IPS-NIHi7 (cell line): Measurements from ENCODE around the gene ATP2B2.

Source experiments
- DNase-seq: peaks from one replicate; pipeline ENCODE4 v3.0.0; 2012; ENCODE audit warnings: mixed read lengths; ENCODE audit errors: extremely low spot score

ATP2B2 gene

DNA sequence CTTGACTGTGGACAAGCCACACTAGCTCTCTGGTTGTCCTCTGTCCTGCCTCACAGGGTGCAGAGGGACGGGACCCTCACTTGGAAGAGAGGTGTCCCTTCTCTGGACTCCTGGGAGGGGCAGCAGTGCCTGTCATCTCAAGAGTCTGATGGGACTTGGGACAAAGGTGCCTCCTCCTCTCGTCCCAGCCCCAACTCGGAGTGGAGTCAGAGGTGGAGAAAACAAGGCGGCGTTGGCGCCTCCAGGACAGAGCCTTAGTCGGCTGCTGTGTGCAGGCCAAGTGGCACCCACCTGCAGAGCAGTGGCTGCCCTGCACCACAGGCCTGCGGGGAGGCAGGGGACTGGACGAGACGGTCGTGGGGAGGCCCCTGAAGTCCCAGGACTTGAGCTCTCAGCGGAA, 175.1 kb downstream of the ATP2B2 start:
- no peak for DNase-seq

DNA sequence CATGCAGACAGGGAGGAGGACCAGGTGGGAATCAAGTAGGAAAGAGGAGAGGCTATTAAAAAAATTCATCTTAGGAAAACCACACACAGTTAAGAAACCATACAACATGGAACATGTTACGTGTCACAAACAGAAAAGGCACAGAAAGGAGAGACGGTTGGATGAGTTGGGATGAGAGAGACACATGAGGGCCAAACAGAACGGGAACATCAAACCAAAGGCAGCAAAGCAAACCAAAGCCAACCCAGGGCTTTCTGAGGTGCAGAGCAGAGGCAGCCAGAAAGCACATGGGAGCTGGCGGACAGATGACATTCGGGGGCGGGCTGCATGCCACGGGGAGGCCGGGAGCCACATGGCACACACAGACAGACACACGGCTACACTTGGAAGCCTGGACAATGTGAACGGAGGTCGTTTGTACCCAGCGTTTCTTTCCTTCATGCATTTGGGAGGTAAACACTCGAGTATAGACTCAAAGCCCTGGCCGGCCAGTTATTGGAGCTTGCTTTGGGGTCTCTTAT, 175.8 kb downstream of the ATP2B2 start:
- DNase-seq, result no peak

DNA sequence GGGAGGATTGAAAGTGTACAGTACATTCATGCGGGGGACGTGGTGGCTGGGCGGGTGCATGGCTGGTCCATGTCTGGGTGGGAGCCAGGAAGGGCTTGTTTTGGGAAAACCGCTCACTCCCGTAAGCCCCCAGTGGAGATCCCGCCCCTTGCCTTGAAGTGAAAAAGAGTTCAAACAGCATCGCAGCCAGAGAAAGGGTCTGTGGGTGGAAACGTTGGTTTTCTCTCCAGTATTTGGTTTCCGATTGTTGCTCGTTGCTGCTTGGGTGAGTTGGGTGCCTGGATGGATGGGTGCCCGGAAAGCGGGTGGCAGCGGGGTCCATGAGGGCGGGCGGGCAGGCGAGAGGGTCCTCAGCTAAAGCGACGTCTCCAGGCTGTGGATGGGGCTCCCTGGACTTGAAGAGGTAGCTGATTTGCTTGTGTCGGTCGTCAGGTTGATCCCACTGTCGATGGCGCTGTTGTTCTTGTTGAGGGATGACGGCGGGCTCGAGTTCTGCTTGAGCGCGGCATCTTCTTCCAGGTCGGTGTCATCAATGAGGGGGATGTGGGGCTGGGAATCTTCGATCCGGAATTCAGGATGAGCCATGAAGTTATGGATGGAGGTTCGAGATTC, 176.8 kb downstream of the ATP2B2 start:
- no peak for DNase-seq

DNA sequence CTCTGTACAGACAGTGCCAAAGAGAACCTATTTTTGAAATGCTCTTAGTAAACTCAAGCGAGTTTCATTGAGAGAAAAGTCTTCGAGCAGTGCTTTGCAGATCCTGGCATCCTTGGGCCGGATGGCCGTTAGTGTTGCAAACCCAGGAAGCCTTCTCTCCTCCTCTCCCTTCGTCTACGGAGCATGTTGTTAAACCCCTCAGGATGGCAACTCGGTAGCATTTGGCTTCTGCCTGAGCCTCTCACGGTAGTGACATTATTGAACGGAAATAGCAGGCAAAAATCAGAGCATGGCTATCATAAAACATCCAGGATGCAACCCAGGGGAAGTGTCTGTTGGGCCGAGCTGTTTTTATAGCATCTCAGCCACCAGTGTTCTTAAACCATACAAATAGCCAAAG, 177.8 kb downstream of the ATP2B2 start:
- DNase-seq, result no peak

DNA sequence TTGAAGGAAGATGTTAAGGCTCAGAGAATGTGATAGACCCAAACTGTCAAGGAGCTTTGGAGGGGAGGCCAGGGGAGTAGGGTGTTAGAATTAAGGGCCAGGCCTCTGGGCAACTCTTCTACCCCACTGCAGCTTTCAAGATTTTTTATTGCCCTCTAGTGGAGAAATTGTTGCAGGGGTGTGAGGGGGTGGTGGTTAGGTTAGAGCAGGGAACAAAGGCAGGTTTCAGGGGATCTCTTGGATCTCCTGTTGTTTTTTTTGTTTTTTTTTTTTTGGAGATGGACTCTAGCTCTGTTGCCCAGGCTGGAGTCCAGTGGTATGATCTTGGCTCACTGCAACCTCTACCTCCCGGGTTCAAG, 183.1 kb downstream of the ATP2B2 start:
- peak; percentile 53 for DNase-seq

DNA sequence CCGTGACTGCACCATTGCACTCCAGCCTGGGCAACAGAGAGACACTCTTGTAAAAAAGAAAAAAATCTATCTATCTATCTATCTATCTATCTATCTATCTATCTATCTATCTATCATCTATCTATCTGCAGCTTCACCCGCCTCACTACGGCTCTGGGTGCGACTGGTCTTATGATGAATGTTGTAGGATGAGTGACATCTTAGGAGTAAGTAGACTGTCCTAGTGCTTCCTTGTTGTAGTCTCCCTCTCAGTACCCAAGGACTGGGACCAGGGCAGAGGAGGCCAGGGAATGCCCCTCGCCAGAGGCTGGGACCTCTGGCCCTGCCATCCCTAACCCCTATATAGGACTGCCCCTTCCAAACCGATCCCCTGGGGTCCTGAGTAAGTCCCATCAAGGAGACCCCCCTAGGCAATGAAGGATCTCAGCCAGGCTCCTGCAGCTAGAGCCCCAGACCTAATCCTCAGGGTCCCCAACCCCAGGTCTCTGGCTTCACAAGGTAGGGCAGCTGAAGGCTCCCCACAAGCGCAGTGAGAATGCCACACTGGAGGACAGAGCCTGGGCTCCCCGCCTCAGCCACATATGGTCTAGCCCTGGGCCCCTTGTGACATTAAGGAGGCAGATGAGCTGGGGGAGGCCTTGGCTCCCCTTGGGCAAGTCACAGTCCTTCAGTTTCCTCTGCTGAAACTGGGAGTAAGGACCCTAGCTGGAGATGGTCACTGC, 183.6 kb downstream of the ATP2B2 start:
- DNase-seq, result no peak

DNA sequence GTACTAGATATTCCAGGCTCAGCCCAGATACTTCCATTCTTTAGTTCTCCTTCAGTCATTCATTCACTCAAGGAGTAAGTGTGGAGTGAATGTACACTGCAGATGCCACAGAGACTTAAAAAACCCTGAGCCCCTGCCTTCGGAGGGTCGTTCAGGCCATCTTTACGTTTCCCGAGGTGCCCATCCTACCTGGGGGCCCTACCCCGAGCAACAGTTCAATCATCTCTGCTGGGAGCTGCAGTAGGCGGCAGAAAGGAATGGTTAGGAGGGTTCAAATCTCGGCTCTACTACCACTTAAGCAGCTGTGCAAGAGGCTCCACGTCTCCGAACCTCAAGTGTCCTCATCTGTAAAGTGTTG, 185.1 kb downstream of the ATP2B2 start:
- DNase-seq, result no peak

DNA sequence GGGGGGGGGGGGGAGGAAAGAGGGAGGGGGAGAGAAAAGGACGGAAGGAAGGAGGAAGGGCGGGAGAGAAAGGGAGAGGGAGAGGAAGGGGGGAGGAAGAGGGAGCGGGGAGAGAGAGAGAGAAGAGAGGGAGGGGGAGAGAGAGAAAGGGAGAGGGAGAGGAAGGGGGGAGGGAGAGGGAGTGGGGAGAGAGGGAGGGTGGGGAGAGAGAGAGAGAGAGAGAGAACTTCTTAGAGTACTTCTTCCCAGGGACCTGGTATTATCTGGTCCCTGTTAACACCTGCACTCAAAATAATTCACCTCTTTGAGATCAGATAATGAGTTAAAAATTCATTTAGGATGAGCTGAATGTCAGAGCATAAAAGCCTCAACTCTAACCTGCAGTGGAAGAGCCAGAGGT, 185.6 kb downstream of the ATP2B2 start:
- no peak for DNase-seq

DNA sequence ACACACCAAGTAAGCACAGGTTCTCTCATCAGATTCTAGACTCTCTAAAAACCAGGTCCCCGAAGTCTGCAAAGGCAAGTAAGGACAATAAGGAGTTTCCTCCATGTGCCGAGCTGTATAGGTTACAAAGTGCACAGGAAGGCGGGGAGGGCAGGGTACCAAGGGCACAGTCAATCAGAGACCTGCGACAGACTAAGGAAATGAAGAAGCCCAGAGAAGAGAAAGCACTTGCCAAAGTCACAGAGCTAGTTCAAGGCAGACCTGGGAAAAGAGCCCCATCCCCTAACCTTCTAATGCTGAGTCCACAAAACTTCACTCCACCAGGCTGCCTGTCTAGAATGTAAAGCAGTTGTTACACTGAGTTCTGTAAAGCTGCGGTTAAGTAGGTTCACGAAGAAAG, 186.1 kb downstream of the ATP2B2 start:
- DNase-seq, result no peak

DNA sequence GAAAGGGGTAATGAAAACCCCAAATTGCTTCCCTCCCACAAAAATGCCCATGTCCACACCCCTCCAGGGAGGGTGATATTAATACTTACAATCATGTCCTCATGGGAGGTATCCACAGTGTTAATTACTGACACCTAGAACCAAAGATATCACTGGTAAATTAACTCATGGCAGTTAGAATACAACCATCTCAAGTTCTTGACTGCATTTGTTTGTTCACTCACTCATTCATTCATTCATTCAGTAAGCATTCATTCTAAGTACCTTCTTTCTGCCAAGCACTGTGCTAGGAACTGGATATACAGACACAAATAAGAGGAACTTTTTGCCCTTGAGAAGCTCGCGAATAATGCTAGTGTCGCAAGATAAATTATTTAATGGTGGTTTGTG, 187.4 kb downstream of the ATP2B2 start:
- DNase-seq, result no peak

DNA sequence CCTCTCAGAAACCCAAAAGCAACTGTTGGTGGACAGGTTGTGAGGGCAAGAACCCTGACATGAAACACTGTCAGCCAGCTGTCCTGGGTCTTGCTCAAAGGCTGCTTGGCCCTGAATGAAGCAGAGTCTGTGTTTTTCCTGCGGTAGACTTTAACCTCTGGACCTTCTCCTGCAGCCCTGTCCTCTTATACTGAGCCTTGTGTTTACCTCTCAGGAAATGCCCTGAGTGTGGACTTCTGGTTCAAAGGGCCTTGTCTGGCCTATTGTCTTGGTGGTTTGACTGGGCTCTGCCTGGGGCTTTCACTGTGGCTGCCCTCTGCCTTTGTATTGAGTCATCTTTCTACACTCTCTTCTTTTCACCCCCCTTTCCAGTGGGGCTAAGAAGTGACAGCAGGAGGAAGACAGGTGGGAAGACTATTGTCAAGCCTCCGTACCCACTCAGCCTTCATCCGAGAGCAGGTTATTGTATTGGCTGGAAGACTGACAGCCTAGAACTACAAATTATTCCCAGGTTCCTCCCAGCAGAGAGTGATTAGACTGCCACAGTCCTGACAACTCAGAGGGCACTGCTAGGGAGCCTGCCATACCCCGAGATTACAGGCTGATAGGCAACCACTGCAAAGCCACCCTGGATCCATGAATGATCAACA, 187.9 kb downstream of the ATP2B2 start:
- no peak for DNase-seq

DNA sequence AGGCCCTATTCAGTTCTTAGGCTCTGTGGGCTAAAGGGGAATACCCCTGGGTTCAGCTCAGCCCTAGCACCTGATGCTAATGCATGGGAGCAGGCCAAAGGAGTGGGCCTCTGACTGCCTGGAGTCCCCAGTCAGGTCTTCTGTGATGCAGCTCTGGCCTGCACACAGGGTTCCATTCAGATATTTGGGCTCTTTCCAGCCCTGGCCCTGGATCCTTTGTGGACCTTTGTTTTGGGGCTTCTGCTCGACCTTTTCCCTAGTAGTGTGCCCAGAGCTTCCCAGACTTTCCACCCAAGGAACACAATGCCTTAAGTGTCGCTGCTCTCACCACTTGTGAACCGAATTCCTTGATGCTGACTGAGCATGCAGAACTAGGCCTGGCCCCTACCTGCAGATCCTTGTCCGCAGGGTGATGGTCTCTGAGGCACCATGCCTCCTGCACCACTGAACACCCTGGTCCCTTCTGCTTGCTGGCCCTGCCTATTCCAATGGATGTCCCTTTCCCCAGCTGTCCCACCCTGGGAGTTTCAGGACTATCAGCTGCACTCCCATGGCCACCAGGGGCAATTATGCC, 189.5 kb downstream of the ATP2B2 start:
- DNase-seq, result no peak

DNA sequence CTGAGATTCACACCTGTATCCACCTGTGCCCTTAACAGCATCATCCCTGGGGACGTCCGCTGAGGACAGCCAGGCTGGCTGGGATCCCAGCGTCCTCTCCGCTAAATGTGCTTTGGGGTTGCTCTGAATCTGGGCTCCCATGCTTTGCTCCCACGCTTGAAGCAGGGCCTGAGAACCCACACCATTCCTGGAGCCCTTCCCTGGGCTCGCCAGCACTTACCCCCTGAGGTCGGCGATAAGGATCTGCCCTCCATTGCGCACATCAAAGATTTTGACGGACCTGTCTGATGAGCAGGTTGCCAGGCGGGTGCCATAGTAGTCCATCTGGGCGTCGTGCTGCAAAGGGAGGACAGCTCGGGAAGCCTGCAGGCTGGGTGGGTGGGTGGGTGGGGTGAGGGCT, 190.3 kb downstream of the ATP2B2 start:
- DNase-seq, result no peak

DNA sequence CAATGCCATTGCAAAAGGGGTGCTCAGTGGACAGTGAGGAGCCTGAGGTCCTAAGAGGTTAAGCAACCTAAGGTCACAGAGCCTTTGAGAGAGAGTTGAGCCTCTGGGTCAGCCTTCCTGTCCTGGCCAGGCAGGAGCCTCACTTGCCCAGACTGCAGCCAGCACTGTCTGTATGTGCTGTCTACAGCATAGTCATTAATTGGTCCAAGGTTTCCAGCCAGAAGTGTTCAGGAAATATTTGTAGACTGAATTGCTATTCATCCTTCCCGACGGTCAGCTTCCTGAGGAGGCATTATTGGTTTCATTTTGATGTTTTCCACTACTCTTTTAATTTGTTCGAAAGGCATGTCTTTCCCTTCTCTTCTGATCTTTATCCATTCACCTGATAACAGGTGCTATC, 192.5 kb downstream of the ATP2B2 start:
- no peak for DNase-seq

DNA sequence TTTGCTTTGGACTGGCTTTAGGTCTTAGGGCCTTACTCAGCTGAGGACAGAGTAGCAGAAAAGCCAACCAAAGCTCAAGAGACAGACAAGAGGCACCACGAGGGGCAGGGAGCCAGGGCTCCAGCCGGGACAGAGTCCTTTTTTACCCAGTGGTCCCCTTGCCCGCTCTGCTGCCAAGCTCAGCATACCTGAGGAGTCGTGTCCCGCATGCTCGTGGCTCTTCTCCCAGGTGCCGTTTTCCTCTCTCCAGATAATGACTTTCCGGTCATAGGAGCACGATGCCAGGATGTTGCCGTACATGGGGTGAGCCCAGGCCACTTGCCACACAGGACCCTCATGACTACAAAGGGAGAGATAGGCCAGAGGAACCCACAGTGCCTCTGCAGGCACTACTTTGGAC, 193.0 kb downstream of the ATP2B2 start:
- no peak for DNase-seq

DNA sequence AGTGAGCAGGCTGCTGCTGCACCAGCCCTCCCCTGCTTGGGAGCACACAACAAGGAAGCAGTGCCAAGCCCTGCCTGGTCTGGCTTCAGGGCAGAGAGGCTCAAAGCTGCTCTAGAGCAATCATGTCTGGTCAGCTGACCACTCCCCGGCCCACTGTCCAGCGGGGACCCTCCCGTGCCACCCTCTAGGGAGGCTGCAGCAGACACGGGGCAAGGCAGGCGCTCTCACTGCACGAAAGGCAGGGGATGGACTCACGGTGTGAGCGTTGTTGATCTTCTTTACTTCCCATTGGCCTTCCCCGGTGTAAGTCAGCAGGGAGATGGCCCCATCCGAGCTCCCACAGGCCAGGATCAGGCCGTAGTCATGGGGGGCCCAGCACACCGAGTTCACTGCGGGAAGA, 193.7 kb downstream of the ATP2B2 start:
- DNase-seq, result no peak

DNA sequence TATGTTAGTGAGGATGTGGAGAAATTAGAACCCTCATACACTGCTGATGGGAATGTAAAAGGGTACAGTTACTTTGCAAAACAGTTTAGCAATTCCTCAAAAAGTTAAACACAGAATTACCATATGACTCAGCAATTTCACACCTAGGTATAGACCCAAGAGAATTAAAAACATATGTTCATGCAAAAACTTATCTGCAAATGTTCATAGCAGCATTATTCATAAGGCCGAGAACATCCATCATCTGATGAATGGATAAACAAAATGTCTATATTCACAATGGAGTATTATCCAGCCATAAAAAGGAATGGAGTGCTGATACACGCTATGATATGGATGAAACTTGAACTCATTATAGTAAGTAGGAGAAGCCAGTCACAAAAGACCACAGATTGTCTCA, 194.8 kb downstream of the ATP2B2 start:
- no peak for DNase-seq

DNA sequence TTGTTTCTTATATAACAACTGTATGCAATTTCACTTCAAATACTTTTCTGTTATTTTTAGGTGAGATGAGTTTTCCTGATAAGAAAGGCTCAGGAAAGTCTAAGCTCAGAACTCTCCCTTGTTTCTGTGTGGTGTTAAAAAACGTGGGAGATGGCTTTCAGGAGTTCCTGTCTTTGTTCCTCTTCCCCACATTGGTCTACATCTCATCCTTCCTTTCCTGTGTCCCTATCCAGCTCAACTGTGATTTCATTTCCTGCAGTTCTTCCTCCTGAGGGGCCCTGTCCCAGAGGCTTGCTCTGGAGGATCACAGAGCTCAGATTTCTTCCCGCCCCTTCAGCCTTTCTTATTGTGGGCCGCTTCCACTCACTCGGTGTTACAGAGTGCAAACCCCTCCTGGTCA, 195.7 kb downstream of the ATP2B2 start:
- DNase-seq, result no peak

DNA sequence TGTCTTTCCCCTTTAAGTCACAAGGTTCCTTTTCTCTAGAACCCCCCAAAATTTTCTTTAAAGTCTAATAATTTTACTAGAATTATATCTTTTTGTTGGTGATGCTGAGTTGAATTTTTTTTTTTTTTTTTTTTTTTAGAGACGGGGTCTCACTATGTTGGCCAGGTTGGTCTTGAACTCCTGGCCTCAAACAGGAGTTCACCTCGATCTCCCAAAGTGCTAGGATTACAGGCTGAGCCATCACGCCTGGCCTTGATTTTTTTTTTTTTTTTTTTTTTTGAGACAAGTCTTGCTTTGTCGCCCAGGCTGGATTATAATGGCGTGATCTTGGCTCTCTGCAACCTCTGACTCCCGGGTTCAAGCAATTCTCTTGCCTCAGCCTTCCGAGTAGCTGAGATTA, 196.7 kb downstream of the ATP2B2 start:
- no peak for DNase-seq

DNA sequence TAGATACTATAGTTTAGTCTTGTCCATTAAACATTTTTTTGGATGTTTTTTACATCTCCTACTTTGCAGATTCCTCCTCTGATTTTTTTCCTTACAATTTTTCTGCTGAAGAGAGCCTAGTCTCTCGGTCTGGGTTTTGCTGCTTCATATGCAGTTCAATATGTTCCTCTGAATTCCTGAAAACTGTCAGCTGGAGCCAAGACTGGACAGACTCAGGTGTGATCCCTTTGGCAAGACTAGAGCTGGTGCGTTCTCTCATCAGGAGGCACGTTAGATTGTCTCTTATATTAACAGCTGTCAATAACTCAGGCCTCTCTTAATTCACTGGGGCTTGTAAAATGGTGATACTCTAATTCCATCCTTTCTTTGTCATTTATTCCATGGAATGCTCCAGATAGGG, 199.2 kb downstream of the ATP2B2 start:
- DNase-seq, result no peak

DNA sequence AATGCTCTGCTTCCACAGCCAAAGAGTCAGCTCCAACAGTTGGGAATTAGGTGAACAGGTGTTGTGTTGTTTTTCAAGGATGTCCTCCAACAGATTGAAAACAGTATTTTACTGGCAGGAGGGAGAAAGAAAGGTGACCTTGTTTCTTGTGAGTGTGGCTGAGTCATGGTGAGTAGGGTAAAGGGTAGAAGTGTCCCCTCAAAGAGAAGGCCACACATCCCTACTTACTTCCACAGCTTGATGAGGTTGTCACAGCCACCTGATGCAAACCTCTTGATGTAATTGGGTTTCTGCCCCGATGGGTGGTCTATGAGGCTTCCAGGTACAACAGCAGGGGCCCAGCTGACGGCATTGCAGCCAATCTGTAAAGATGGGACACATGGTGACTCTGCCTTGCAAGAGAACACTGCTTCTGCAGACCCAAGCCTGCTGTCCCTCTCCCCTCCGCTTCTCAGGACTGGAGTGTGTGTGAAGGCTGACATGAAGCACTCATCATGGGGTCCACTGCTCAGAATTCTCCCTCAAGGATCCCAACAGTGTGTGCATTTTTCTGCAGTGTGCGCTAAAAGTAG, 200.0 kb downstream of the ATP2B2 start:
- DNase-seq, result no peak

DNA sequence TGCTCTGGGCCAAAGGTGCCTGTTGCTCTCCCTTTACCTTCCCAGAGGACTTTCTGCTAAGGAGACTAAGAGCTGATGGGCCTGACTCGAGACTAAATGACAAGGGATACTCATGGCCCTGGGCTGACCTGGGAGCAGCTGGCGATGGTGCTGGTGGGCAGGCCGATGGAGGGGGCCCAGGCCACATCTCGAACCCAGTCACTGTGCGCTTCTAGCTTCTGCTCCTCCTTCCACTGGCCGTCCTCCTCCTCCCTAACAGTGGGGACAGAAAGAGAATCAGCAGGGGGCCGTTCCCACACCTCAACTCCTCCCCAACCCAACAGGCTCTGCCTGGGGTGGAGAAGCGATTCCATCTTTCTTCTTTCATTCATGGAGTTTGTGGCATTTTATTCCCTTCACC, 200.5 kb downstream of the ATP2B2 start:
- DNase-seq, result no peak

DNA sequence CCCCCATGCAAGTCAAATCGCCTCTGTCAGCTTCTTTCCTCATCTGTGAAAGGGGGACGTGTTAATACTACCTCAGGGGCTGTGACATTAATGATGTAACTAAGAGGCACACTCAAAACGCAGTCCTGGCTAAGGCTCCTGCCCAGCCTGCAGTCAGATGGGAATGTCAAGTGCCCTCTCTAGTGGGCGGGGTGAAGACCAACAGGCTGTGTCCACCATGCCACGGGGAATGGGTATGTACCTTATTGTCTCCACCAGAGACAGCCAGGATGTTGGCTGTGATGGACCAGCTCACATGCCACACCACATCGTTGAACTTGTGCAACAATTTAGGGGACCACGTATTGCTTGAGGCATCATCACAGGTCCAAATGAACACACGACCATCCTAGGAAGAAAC, 201.6 kb downstream of the ATP2B2 start:
- DNase-seq, result no peak
